Uterus (tissue), 2 donors: ENCODE measurements around the gene CRYL1.

Experiments used
- CTCF ChIP-seq, 4 experiments: fragments of 200-600 bp in 2 of 4; fragments of 450-650 bp in 2 of 4; sonication (generic) in 2 of 4; IDR thresholded peaks; one replicate each; pipeline ENCODE4 v1.5.1; 2016 to 2019; ENCODE audit warnings: antibody characterized with exemption in 4 of 4, mild to moderate bottlenecking in 2 of 4, moderate library complexity in 1 of 4
- POLR2A ChIP-seq, 2 donors: fragments of 450-650 bp; IDR thresholded peaks; one replicate each; pipeline ENCODE4 v1.6.1; 2016; ENCODE audit warnings: antibody characterized with exemption in 2 of 2, mild to moderate bottlenecking in 1 of 2, moderate library complexity in 1 of 2

DNA sequence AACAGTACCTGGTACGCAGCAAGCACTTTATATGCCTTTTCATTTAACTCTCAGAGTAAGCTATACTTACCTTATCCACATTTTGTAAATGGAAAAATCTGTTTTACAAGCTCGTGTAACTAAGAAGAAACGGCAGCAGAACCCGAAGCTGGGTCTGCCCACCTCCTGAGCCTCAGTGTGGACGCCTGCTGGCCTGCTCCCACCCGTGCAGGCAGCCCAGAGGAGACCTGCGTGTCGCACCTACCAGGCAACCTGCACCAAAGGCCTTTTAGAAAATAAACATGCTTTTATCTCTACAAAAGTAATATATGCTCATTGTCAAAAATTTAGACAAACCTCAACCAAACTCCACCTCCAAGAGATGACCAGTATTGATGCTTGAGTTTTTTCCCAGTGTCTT lies 62.7 kb downstream of the CRYL1 start:
- TF ChIP-seq CTCF (IDR thresholded peaks at IDR 0.05), result no peak
- TF ChIP-seq POLR2A (IDR thresholded peaks at IDR 0.05), result no peak
